ENCODE data around the gene DCAF5. TPM values are rescaled to one million over a fixed set of nuclear protein-coding genes. Genes with fewer than 3 reads are reported as not detected.
A peak's percentile ranks its signal among the peaks of the same experiment; 100 is the strongest.

Gene DCAF5
- total and polyA plus RNA-seq, 2 of the 13 experiments (the other 11 are each of a cell fraction or from before 2014, with no cell fraction given) = 13.4 to 31.6 TPM

- no peak for TF ChIP-seq DBP (CRISPR knock-in tag; IDR thresholded peaks at IDR 0.05; ENCODE audit: not compliant biosample characterization)
- TF ChIP-seq ZNF607 (CRISPR knock-in tag; IDR thresholded peaks at IDR 0.05; ENCODE audit: borderline replicate concordance) = peak; percentile 74; the same call in 1 of the 2 replicates
- TF ChIP-seq ZNF232 (CRISPR knock-in tag; IDR thresholded peaks at IDR 0.05; ENCODE audit: borderline replicate concordance) = 0 out of 2 replicates have a peak, but pooled peaks have one; percentile 71
- no peak for TF ChIP-seq HBP1 (CRISPR knock-in tag; IDR thresholded peaks at IDR 0.05; ENCODE audit: low read depth)
- TF ChIP-seq ZFP82 (CRISPR knock-in tag; IDR thresholded peaks at IDR 0.05; ENCODE audit: borderline replicate concordance) = no peak
- TF ChIP-seq MXD1 (CRISPR knock-in tag; IDR thresholded peaks at IDR 0.05) = peak; percentile 75; the same call in 1 of the 2 replicates
- no peak for TF ChIP-seq LRRFIP1 (CRISPR knock-in tag; conservative IDR thresholded peaks at IDR 0.05)
- TF ChIP-seq ZNF468 (CRISPR knock-in tag; IDR thresholded peaks at IDR 0.05) = no peak
- TF ChIP-seq RERE (CRISPR knock-in tag; IDR thresholded peaks at IDR 0.05; ENCODE audit: low read depth) = peak; percentile 55; the same call in 1 of the 2 replicates
- no peak for TF ChIP-seq ZNF260 (CRISPR knock-in tag; IDR thresholded peaks at IDR 0.05; ENCODE audit: borderline replicate concordance, low read depth)
- TF ChIP-seq GATAD1 (CRISPR knock-in tag; IDR thresholded peaks at IDR 0.05) = peak; percentile 61; the same call in 1 of the 2 replicates
- TF ChIP-seq RFX1 (IDR thresholded peaks at IDR 0.05) = peak; percentile 30; the same call in 1 of the 2 replicates
- TF ChIP-seq ATF2 (CRISPR knock-in tag; IDR thresholded peaks at IDR 0.05) = no peak
- TF ChIP-seq SRY (CRISPR knock-in tag; IDR thresholded peaks at IDR 0.05) = peak; percentile 80; the same call in 1 of the 2 replicates
- TF ChIP-seq RFX3 (CRISPR knock-in tag; IDR thresholded peaks at IDR 0.05) = peak; percentile 44; the same call in 1 of the 2 replicates
- peak; percentile 67; the same call in 1 of the 2 replicates for TF ChIP-seq ZNF615 (CRISPR knock-in tag; IDR thresholded peaks at IDR 0.05; ENCODE audit: borderline replicate concordance)
Observed at GRCh38 chr14:69151458-69152180, 1.3 kb downstream of the DCAF5 start (continued).

All from HepG2 (cell line).